ENCODE data around the gene S100A13. TPM values are rescaled to one million over a fixed set of nuclear protein-coding genes. Genes with fewer than 3 reads are reported as not detected.

Gene S100A13
- total and polyA plus RNA-seq, 10 of the 15 experiments (the other 5 are each of a cell fraction or from before 2014, with no cell fraction given) = 5.7 to 30.9 (median 9.1) TPM

GRCh38 chr1:153658400-153659174 lies 31.3 kb upstream of the S100A13 start, which contains the start of gene SNAPIN:
SNAPIN (plus strand) TSS chr1:153658703; CDS start chr1:153658744, 41 bp downstream.
- SMC1A ChIA-PET (ENCODE audit: uncharacterized antibody, unreplicated experiment) = interaction anchor here (1.1 to 4.5 kb wide), 5 partner anchors 8 to 86 kb away, joined by 3 to 24 read pairs (median 5); partner anchors contain the start of gene CHTOP
- WGBS (ENCODE audit: insufficient coverage, insufficient replicate concordance, low lambda C conversion rate, missing lambda C conversion rate) = 2% methylated on average over 53 of the region's 53 CpGs
- peak within 1 kb of the TSS; percentile 96 for H2AFZ ChIP-seq (ENCODE audit: control insufficient read depth, low read depth, low read length)
- no TSS peak for BruUV-seq (replicated peaks)
- peak within 1 kb of the TSS; percentile 82 for H3K9ac ChIP-seq (ENCODE audit: control insufficient read depth, insufficient read depth, low read length)
- in situ Hi-C loops (cut with MboI) (no loop called here), intact Hi-C loops (cut with micrococcal nuclease; ENCODE audit: unreplicated experiment) (no loop called here)
- H3K4me2 ChIP-seq (ENCODE audit: control insufficient read depth, insufficient read depth) = peak within 1 kb of the TSS; percentile 98
- RAD21 ChIA-PET (ENCODE audit: unreplicated experiment) = interaction anchor here (0.7 to 1.4 kb wide), 2 partner anchors 24 to 114 kb away, joined by 4 to 6 read pairs; partner anchors contain the start of gene CHTOP
- CTCF ChIA-PET = interaction anchor here (0.6 to 2.4 kb wide), 7 partner anchors 10 to 148 kb away, joined by 3 to 12 read pairs (median 4); no protein-coding TSS in a partner anchor
- peaks cover 11 to 30% of the 10 kb centered on the region in 2 experiments for H3K36me3 ChIP-seq (ENCODE audit: control insufficient read depth in 2 of 2, insufficient read depth in 2 of 2, low read length in 1 of 2)
- no peaks in the 10 kb centered on the region for H3K9me3 ChIP-seq (replicated peaks; ENCODE audit: control insufficient read depth, insufficient read depth, low read length)
- peaks cover 6% of the 10 kb centered on the region; the same call in 1 of the 2 replicates for H3K4me1 ChIP-seq (ENCODE audit: control insufficient read depth, insufficient read depth, low read length)
- FAIRE-seq (peak; percentile 78), DNase-seq (ENCODE audit: low read depth, low spot score) (peak; percentile 58), ATAC-seq (peak; percentile 99)
- H3K79me2 ChIP-seq (ENCODE audit: control insufficient read depth, insufficient read depth, low read length) = peaks cover 13% of the 10 kb centered on the region
- POLR2A ChIA-PET = interaction anchor here (0.5 to 0.9 kb wide), 3 partner anchors 24 to 558 kb away, joined by 3 to 5 read pairs (median 3); partner anchors contain the start of gene CHTOP
- peak within 1 kb of the TSS; percentile 88 for H3K27ac ChIP-seq (ENCODE audit: control insufficient read depth, insufficient read depth)
- H3K27me3 ChIP-seq (replicated peaks in 1 of 2; ENCODE audit: control insufficient read depth in 2 of 2, insufficient read depth in 2 of 2, low read length in 1 of 2) = no peaks in the 10 kb centered on the region
- no peaks in the 10 kb centered on the region for H4K20me1 ChIP-seq (ENCODE audit: control insufficient read depth, insufficient read depth)
- peak within 1 kb of the TSS; percentile 94 for H3K4me3 ChIP-seq
- no peak for TF ChIP-seq SKIL (IDR thresholded peaks at IDR 0.05; ENCODE audit: low read depth, poor library complexity, severe bottlenecking)
- TF ChIP-seq SMC3 (IDR thresholded peaks at IDR 0.05; ENCODE audit: borderline replicate concordance, low read length) = no peak
- TF ChIP-seq BCL11A (IDR thresholded peaks at IDR 0.05; ENCODE audit: low read depth, low read length) = no peak
- TF ChIP-seq POLR2AphosphoS2 (IDR thresholded peaks at IDR 0.05; ENCODE audit: low read depth, low read length) = peak; percentile 90
- TF ChIP-seq TAF1 (IDR thresholded peaks at IDR 0.05; ENCODE audit: borderline replicate concordance, low read depth, low read length) = peak; percentile 67; the same call in 1 of the 2 replicates
- no peak for TF ChIP-seq FOXM1 (IDR thresholded peaks at IDR 0.05; ENCODE audit: low read depth, low read length)
- TF ChIP-seq SIX5 (IDR thresholded peaks at IDR 0.05; ENCODE audit: low read depth, low read length, severe bottlenecking) = peak; percentile 83
- TF ChIP-seq E2F8 (IDR thresholded peaks at IDR 0.05; ENCODE audit: low read depth, partially characterized antibody) = no peak
- peak; percentile 42; the same call in 1 of the 2 replicates for TF ChIP-seq SMAD5 (IDR thresholded peaks at IDR 0.05; ENCODE audit: low read depth)
- peak; percentile 44; the same call in 1 of the 2 replicates for TF ChIP-seq RUNX3 (IDR thresholded peaks at IDR 0.05; ENCODE audit: low read length)
- TF ChIP-seq ATF3 (IDR thresholded peaks at IDR 0.05; ENCODE audit: borderline replicate concordance, extremely low read depth, low read depth, low read length) = 0 out of 2 replicates have a peak, but pooled peaks have one; percentile 11
- TF ChIP-seq ZNF622 (IDR thresholded peaks at IDR 0.05) = no peak
- peak; percentile 87 for TF ChIP-seq POLR2A (IDR thresholded peaks at IDR 0.05; ENCODE audit: low read depth, low read length)
- no peak for TF ChIP-seq SRF (IDR thresholded peaks at IDR 0.05; ENCODE audit: low read depth in 2 of 2, low read length in 2 of 2)
- TF ChIP-seq EP300 (IDR thresholded peaks at IDR 0.05; ENCODE audit: borderline replicate concordance in 1 of 2, control insufficient read depth in 1 of 2, low read depth in 2 of 2, low read length in 2 of 2) = 0 out of 4 replicates have a peak, but pooled peaks of 1 of the 2 experiments have one; percentile 17
- peak; percentile 52; the same call in 1 of the 2 replicates for TF ChIP-seq GATAD2B (conservative IDR thresholded peaks at IDR 0.05; ENCODE audit: low read depth)
- TF ChIP-seq NBN (IDR thresholded peaks at IDR 0.05) = peak; percentile 45; the same call in 1 of the 2 replicates
- TF ChIP-seq SUZ12 (IDR thresholded peaks at IDR 0.05; ENCODE audit: unreplicated experiment) = no peak
